IMR-90 (cell line): ENCODE results near the gene TTC23L. TPM values are rescaled to one million over a fixed set of nuclear protein-coding genes. Genes with fewer than 3 reads are reported as not detected.

ENCODE experiments used
- ATAC-seq: fragments of 200-7000 bp; cut with Tn5 transposase; 2 replicates; pipeline ENCODE4 v1.9.1; 2020; ENCODE audit warnings: low read depth, mild to moderate bottlenecking, moderate library complexity
- BruUV-seq: library from RNA; stranded (reverse); fragments of 400-500 nt; replicated peaks from 2 replicates; lab custom pipeline; 2021; lab: Mats Ljungman, UMichigan
- CTCF ChIA-PET: fragments of 300-600 bp; formaldehyde crosslinking; extraction: SDS; loops from one replicate; lab custom pipeline; 2021; ENCODE audit warnings: antibody characterized with exemption; lab: Yijun Ruan, JAX
- POLR2A ChIA-PET: fragments of 300-600 bp; sonication (Branson Sonifier 250); formaldehyde crosslinking; loops from one replicate; lab custom pipeline; 2022; ENCODE audit warnings: antibody characterized with exemption; ENCODE audit not compliant: unreplicated experiment; lab: Charles Lee
- DNase-seq: peaks from one replicate; pipeline ENCODE4 v3.0.0; 2013
- H2AFZ ChIP-seq: replicated peaks from 2 replicates; pipeline ENCODE3; 2013; ENCODE audit warnings: low read length, mild to moderate bottlenecking; ENCODE audit not compliant: poor library complexity
- H2AK5ac ChIP-seq: 2 replicates; pipeline ENCODE4 v1.6.1; 2013; ENCODE audit warnings: low read depth, low read length, inconsistent platforms
- H2AK9ac ChIP-seq: replicated peaks from 2 replicates; pipeline ENCODE3; 2013; ENCODE audit warnings: mild to moderate bottlenecking, low read depth, low read length, moderate library complexity; ENCODE audit not compliant: poor library complexity
- H2BK120ac ChIP-seq: 2 replicates; pipeline ENCODE4 v1.6.1; 2013; ENCODE audit warnings: low read depth, low read length, inconsistent platforms
- H2BK15ac ChIP-seq: 3 replicates; pipeline ENCODE4 v1.6.1; 2013; ENCODE audit warnings: low read depth, low read length, inconsistent platforms
- H2BK20ac ChIP-seq: 2 replicates; pipeline ENCODE4 v1.6.1; 2013; ENCODE audit warnings: low read depth, mild to moderate bottlenecking, inconsistent platforms, low read length, moderate library complexity
- H2BK5ac ChIP-seq: 2 replicates; pipeline ENCODE4 v1.6.1; 2013; ENCODE audit warnings: mild to moderate bottlenecking, low read depth, low read length, inconsistent platforms; ENCODE audit not compliant: poor library complexity, severe bottlenecking
- H3K14ac ChIP-seq: replicated peaks from 2 replicates; pipeline ENCODE4 v1.6.1; 2013; ENCODE audit warnings: low read depth, low read length, inconsistent platforms
- H3K18ac ChIP-seq: 2 replicates; pipeline ENCODE4 v1.6.1; 2013; ENCODE audit warnings: low read depth, low read length, control low read depth
- H3K23ac ChIP-seq: 2 replicates; pipeline ENCODE4 v1.6.1; 2013; ENCODE audit warnings: low read depth, low read length, inconsistent platforms
- H3K27ac ChIP-seq: 2 replicates; pipeline ENCODE4 v1.5.1; 2013; ENCODE audit warnings: mild to moderate bottlenecking, control low read depth, low read length; ENCODE audit not compliant: insufficient read depth
- H3K27me3 ChIP-seq: 2 replicates; pipeline ENCODE4 v1.6.1; 2013; ENCODE audit warnings: low read length; ENCODE audit not compliant: control insufficient read depth, insufficient read depth
- H3K36me3 ChIP-seq: 2 replicates; pipeline ENCODE4 v1.6.1; 2013; ENCODE audit warnings: low read length, mixed read lengths; ENCODE audit not compliant: control insufficient read depth, insufficient read depth
- H3K4ac ChIP-seq: 2 replicates; pipeline ENCODE4 v1.6.1; 2013; ENCODE audit warnings: low read depth, low read length, inconsistent platforms
- H3K4me1 ChIP-seq: 2 replicates; pipeline ENCODE4 v1.6.1; 2013; ENCODE audit warnings: low read length, mixed read lengths; ENCODE audit not compliant: control insufficient read depth, insufficient read depth
- H3K4me2 ChIP-seq: 2 replicates; pipeline ENCODE4 v1.6.1; 2013; ENCODE audit warnings: low read depth, mild to moderate bottlenecking, control low read depth, low read length, moderate library complexity
- H3K4me3 ChIP-seq: 2 replicates; pipeline ENCODE4 v1.5.1; 2013; ENCODE audit warnings: low read depth, mild to moderate bottlenecking, control low read depth, low read length, moderate library complexity; ENCODE audit not compliant: insufficient read depth
- H3K56ac ChIP-seq: 2 replicates; pipeline ENCODE4 v1.6.1; 2013; ENCODE audit warnings: low read length, inconsistent platforms; ENCODE audit not compliant: insufficient read depth; ENCODE audit errors: extremely low read depth
- H3K79me1 ChIP-seq, 2 experiments: 2 replicates each; pipeline ENCODE4 v1.6.1; 2013; ENCODE audit warnings: low read length in 2 of 2, inconsistent platforms in 1 of 2, low read depth in 1 of 2
- H3K9ac ChIP-seq: 2 replicates; pipeline ENCODE4 v1.6.1; 2013; ENCODE audit warnings: low read depth, low read length, control low read depth
- H3K9me1 ChIP-seq: 2 replicates; pipeline ENCODE4 v1.6.1; 2013; ENCODE audit warnings: low read length, inconsistent platforms; ENCODE audit not compliant: insufficient read depth
- H3K9me3 ChIP-seq: 2 replicates; pipeline ENCODE4 v1.6.1; 2013; ENCODE audit warnings: low read length; ENCODE audit not compliant: control insufficient read depth, insufficient read depth
- H4K20me1 ChIP-seq: 2 replicates; pipeline ENCODE4 v1.6.1; 2013; ENCODE audit warnings: low read length, inconsistent platforms; ENCODE audit not compliant: insufficient read depth
- H4K5ac ChIP-seq: 2 replicates; pipeline ENCODE4 v1.6.1; 2013; ENCODE audit warnings: mild to moderate bottlenecking, low read depth, low read length, control low read depth
- H4K8ac ChIP-seq, 2 experiments: 2 replicates each; pipeline ENCODE4 v1.6.1; 2013; ENCODE audit warnings: low read depth in 2 of 2, low read length in 2 of 2, control low read depth in 1 of 2, inconsistent platforms in 1 of 2
- H4K91ac ChIP-seq: 2 replicates; pipeline ENCODE4 v1.6.1; 2013; ENCODE audit warnings: low read depth, low read length, inconsistent platforms; ENCODE audit not compliant: insufficient read depth
- BHLHE40 ChIP-seq: fragments of 150-350 bp; IDR thresholded peaks from 2 replicates; pipeline ENCODE4 v1.6.1; 2016; ENCODE audit warnings: mild to moderate bottlenecking, low read depth, low read length
- CEBPB ChIP-seq: IDR thresholded peaks from 2 replicates; pipeline ENCODE4 v1.6.1; 2012; ENCODE audit warnings: low read depth, low read length, improper control_type of control experiment
- CHD1 ChIP-seq: IDR thresholded peaks from 2 replicates; pipeline ENCODE4 v1.6.1; 2012; ENCODE audit warnings: low read depth, low read length, improper control_type of control experiment
- CTCF ChIP-seq: conservative IDR thresholded peaks from 2 replicates; pipeline ENCODE4 v1.5.1; 2012; ENCODE audit warnings: mild to moderate bottlenecking, low read depth, low read length, improper control_type of control experiment
- ELK1 ChIP-seq: fragments of 150-350 bp; IDR thresholded peaks from 2 replicates; pipeline ENCODE4 v1.6.1; 2016; ENCODE audit warnings: low read depth, mild to moderate bottlenecking, low read length, moderate library complexity, borderline replicate concordance
- FOS ChIP-seq: fragments of 150-350 bp; IDR thresholded peaks from 2 replicates; pipeline ENCODE4 v1.6.1; 2016; ENCODE audit warnings: low read depth, low read length
- MAFK ChIP-seq: IDR thresholded peaks from 2 replicates; pipeline ENCODE4 v1.6.1; 2012; ENCODE audit warnings: low read depth, low read length, improper control_type of control experiment
- MAZ ChIP-seq: IDR thresholded peaks from 2 replicates; pipeline ENCODE4 v1.6.1; 2012; ENCODE audit warnings: low read depth, mild to moderate bottlenecking, low read length, improper control_type of control experiment, moderate library complexity, borderline replicate concordance
- MXI1 ChIP-seq: IDR thresholded peaks from 2 replicates; pipeline ENCODE4 v1.6.1; 2012; ENCODE audit warnings: low read depth, mild to moderate bottlenecking, low read length, moderate library complexity, borderline replicate concordance
- NFE2L2 ChIP-seq: fragments of 150-350 bp; IDR thresholded peaks from 2 replicates; pipeline ENCODE4 v1.6.1; 2016; ENCODE audit warnings: low read depth, mild to moderate bottlenecking, low read length
- POLR2A ChIP-seq: IDR thresholded peaks from 2 replicates; pipeline ENCODE4 v1.6.1; 2012; ENCODE audit warnings: mild to moderate bottlenecking, low read depth, low read length
- RAD21 ChIP-seq: IDR thresholded peaks from 2 replicates; pipeline ENCODE4 v1.6.1; 2012; ENCODE audit warnings: low read length, improper control_type of control experiment
- RCOR1 ChIP-seq: IDR thresholded peaks from 2 replicates; pipeline ENCODE4 v1.6.1; 2012; ENCODE audit warnings: mild to moderate bottlenecking, low read length, improper control_type of control experiment; ENCODE audit not compliant: insufficient replicate concordance
- RFX5 ChIP-seq: IDR thresholded peaks from 2 replicates; pipeline ENCODE4 v1.8.0; 2012; ENCODE audit warnings: low read depth, mild to moderate bottlenecking, low read length, moderate library complexity
- SMC3 ChIP-seq: fragments of 150-350 bp; IDR thresholded peaks from 2 replicates; pipeline ENCODE4 v1.6.1; 2016; ENCODE audit warnings: low read depth, mild to moderate bottlenecking, antibody characterized with exemption, low read length, moderate library complexity
- USF2 ChIP-seq: fragments of 150-350 bp; IDR thresholded peaks from 2 replicates; pipeline ENCODE4 v1.6.1; 2017; ENCODE audit warnings: mild to moderate bottlenecking, antibody characterized with exemption, low read length, low read depth
- WGBS, 2 experiments: methylation state at CpG; one replicate each; pipeline versions ENCODE4 v1.1.5 to v1.1.7; 2013; ENCODE audit warnings: missing lambda C conversion rate in 2 of 2; ENCODE audit not compliant: insufficient read length in 1 of 2; ENCODE audit errors: extremely low coverage in 2 of 2; 5-methylcytosine and 5-hydroxymethylcytosine counted together
- dilution Hi-C: fragments of 300-500 bp; cut with HindIII; formaldehyde crosslinking; loops from one replicate; pipeline ENCODE4 v1.14.3; 2018; ENCODE audit warnings: low sequenced_read_pairs; ENCODE audit not compliant: unreplicated experiment
- in situ Hi-C: fragments of 300-500 bp; cut with MboI; formaldehyde crosslinking; loops from 3 replicates; pipeline ENCODE4 v1.14.3; 2019; ENCODE audit warnings: low sequenced_read_pairs, inconsistent platforms, mixed read lengths
- intact Hi-C: fragments of 100-400 bp; cut with micrococcal nuclease; formaldehyde crosslinking; loops from 2 replicates; pipeline ENCODE4 v1.10.0; 2022
- polyA plus RNA-seq, 3 experiments: library from polyadenylated mRNA; depleted of rRNA; stranded (reverse); fragments of >200 nt; gene quantifications; 2 replicates each; pipeline ENCODE4 v1.2.3, GENCODE V29; 2012; ENCODE audit warnings: low replicate concordance in 1 of 3
- total RNA-seq: library from RNA; depleted of rRNA; stranded (reverse); fragments of >200 nt; gene quantifications from 2 replicates; pipeline ENCODE4 v1.2.3, GENCODE V29; 2012

TTC23L gene
- total and polyA plus RNA-seq, 2 of the 4 experiments (the other 2 are of a cell fraction): under 0.01 TPM; not detected in 1

GRCh38 chr5:34900652-34901051 lies 61.7 kb downstream of the TTC23L start:
- TF ChIP-seq POLR2A (no peak), MAZ (no peak), RCOR1 (no peak), RAD21 (no peak), USF2 (no peak), CHD1 (no peak), CEBPB (no peak), CTCF (no peak), NFE2L2 (no peak), RFX5 (no peak), ELK1 (no peak), BHLHE40 (no peak), FOS (no peak), MXI1 (no peak), MAFK (no peak), SMC3 (no peak)
- H3K4me2 ChIP-seq: no peak overlapping the region
- H2BK15ac ChIP-seq: no peak overlapping the region
- no peak overlapping the region for H2BK120ac ChIP-seq
- no peaks in the 10 kb centered on the region for H3K9me1 ChIP-seq
- H3K18ac ChIP-seq: no peak overlapping the region
- DNase-seq: no peak
- H3K27ac ChIP-seq: no peak overlapping the region
- peaks cover 11% of the 10 kb centered on the region for H3K36me3 ChIP-seq
- BruUV-seq: no TSS peak
- no peaks in the 10 kb centered on the region for H3K9me3 ChIP-seq
- intact Hi-C loops: no loop called here
- H3K27me3 ChIP-seq: no peaks in the 10 kb centered on the region
- no peak overlapping the region for H3K23ac ChIP-seq
- H2AK9ac ChIP-seq: no peak overlapping the region
- ATAC-seq: no peak
- H2BK5ac ChIP-seq: no peak overlapping the region
- no peak overlapping the region for H3K56ac ChIP-seq
- ChIA-PET POLR2A (no interaction called here), CTCF (interaction anchor here (1.0 kb wide), 1 partner anchor 425 kb away, joined by 3 read pairs; no protein-coding TSS in a partner anchor)
- dilution Hi-C loops: no loop called here
- WGBS, 2 experiments: 80% methylated on average over 1 of the region's 6 CpGs; no CpG with 5 or more reads in 1 of the 2 experiments
- no peak overlapping the region for H3K9ac ChIP-seq
- H2BK20ac ChIP-seq: no peak overlapping the region
- no peak overlapping the region for H3K4ac ChIP-seq
- no peak overlapping the region for H2AK5ac ChIP-seq
- no peak overlapping the region for H2AFZ ChIP-seq
- H4K5ac ChIP-seq: peak overlapping the region; percentile 23; the same call in 1 of the 2 replicates
- H3K4me3 ChIP-seq: no peak overlapping the region
- H3K79me1 ChIP-seq: peaks cover 3 to 8% of the 10 kb centered on the region in 2 experiments; a peak in 2 of 4 replicates
- no peak overlapping the region for H4K91ac ChIP-seq
- no peak overlapping the region for H4K8ac ChIP-seq
- H4K20me1 ChIP-seq: no peaks in the 10 kb centered on the region
- H3K4me1 ChIP-seq: no peaks in the 10 kb centered on the region
- in situ Hi-C loops: no loop called here
- no peak overlapping the region for H3K14ac ChIP-seq
